Measurements from ENCODE around the gene HRH2.
"Not testable (repeated sequence)": the region's sequence is repeated elsewhere in the genome, so short reads cannot be mapped to it uniquely, and the experiment has no call there.

Gene HRH2, protein sequence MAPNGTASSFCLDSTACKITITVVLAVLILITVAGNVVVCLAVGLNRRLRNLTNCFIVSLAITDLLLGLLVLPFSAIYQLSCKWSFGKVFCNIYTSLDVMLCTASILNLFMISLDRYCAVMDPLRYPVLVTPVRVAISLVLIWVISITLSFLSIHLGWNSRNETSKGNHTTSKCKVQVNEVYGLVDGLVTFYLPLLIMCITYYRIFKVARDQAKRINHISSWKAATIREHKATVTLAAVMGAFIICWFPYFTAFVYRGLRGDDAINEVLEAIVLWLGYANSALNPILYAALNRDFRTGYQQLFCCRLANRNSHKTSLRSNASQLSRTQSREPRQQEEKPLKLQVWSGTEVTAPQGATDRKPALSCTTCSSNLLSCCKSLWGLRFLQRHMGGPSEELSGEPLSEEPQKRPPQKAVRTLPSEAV

DNA sequence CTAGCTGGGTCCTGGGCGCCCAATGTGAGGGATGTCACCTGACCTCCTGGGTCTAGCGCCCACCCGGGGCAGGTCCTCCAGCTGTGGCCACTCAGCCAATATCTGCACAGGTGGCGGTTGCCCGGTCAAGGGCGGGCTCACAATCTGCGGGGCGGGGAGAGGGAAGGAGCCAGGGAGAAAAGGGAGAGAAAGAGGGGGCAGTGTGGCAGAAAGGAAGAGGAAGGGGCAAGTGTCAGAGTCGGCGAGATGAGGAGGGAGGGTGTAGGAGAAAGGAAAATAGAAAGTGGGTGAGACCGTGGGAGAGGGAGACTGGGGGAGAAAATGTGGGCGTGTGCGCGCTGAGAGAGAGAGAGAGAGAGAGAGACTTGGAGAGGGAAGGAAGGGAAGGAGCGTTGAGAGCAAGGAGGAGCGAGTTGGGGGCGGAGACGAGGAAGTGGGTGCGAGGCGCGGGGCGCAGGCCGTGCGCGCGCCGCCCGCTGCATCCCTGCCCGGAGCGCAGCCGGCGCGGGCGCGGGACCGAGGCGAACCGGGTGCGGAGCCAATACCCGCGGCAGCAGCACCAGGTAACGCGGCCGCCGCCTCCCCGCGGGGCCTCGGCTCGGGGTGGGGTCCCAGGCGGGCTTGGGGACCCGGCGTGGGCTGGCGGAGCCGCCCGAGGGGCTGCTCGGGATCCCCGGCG is at the start of gene HRH2:
TSS of gene HRH2 (plus strand) at position 479 of the 679 bp plus-strand sequence. CDS start 25,163 bp downstream, outside the sequence.
- DNase-seq (ENCODE audit: low spot score), result no peak

DNA sequence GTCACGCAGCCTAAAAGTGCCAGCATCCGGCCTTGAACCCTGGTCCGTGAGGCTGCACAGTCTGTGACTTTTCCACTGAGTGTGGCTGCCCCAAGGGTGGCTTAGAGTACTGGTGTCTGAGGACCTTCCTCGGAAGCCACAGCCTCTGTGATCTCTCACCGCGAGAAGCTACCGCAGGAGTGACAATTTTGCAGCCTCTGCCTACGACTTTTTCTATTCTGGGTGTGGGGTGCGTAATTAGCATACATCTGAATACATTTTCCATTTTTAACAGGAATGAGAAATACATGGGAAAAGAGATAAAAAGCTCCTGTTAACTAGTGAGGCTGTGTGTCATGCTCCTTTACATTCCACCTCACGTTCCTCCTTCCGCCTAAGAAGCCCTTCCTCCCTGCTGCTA is 48.3 kb upstream of the HRH2 start:
- DNase-seq (ENCODE audit: low spot score), result no peak

DNA sequence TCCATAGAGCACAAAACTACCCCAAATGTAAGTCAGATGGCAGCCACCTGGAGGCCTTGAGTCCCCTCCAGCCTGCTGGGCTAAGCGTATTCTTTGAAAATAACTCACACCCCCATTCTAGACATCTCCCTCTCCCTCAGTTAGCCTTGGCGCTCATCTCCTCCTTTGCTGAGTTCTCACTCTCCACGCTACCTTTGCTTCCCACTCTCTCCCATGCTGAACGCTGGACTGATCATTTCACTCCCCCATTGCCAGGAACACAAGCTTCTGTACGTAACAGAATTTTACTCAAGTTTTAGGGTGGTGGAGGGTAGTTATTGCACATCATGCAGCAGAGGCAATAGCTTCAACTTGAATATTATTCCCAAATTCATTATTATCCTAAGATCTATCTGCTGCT is 47.5 kb upstream of the HRH2 start:
- no peak for DNase-seq (ENCODE audit: low spot score)

DNA sequence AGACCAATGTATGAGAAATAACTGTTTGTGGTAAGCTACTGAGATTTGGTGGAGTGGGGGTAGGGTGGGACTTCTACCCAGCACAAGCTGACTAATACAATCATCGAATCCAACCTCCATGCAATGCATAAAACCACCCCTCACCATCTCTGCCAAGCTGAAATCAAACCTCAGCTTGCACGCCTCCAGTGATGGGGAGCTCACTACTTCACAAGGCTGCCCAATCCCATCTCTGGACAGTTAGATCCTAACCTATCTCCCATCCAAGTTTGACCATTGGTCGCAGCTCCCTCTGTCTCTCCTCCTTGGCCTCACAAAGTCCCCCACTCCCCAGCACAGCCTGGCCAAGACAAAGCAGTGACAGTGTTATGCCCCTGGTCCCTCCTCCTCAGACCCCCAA is 47.0 kb upstream of the HRH2 start:
- DNase-seq (ENCODE audit: low spot score), result no peak

DNA sequence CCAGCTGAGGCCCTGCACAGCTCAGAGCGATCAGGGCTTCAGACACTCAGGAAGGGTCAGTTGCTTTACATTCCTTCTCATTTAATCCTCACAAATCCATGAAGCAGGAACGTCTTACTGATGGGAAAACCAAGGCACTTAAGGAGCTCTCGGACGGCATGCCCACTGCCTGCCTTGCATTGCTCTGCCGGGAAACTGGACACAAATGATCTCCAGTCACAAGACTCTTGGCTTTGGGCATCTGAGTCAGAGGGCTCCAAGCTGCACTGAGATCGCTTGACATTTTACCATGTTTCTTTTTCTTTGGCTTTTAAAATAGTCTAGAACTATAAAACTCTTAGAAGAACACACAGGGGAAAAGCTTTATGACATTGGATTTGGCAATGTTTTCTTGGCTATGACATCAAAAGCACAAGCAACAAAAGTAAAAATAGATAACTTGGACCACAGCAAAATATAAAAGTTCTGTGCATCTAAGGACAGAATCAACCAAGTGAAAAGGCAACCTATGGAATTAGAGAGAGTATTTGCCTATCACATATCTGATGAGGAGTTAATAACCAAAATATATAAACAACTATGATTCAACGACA is 43.6 kb upstream of the HRH2 start:
- no peak for DNase-seq (ENCODE audit: low spot score)

DNA sequence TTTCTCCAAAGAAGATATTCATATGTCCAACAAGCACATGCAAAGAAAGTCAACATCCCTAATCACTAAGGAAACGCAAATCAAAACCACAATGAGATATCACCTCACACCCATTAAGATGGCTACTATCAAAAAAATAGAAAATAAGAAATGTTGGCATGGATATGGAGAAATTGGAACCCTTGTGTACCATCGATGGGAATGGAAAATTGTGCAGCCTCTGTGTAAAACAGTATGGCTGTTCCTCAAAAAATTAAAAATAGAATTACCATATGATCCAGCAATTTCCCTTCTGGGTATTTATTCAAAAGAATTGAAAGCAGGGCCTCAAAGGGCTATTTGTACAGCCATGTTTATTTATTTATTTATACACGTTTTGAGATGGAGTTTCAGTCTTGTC is 43.0 kb upstream of the HRH2 start:
- no peak for DNase-seq (ENCODE audit: low spot score)

DNA sequence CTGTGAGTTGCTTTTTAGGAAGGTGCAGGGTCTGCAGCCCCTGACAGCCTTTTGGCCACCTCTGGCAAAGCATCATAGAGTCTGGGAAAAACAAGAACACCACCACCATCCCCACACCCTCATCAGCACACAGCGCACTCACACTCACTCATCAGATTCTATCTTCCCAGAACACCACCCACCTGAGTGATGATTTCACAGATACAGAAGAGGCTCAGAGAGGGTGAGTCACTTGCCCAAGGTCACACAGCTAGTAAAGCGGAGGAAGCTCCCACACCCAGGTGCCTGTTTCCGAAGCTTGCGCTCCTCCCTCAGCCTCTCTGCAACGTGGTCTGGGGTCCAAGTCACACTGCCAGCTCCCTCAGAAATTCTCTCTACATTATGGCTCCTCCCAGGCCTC is 41.8 kb upstream of the HRH2 start:
- no peak for DNase-seq (ENCODE audit: low spot score)

DNA sequence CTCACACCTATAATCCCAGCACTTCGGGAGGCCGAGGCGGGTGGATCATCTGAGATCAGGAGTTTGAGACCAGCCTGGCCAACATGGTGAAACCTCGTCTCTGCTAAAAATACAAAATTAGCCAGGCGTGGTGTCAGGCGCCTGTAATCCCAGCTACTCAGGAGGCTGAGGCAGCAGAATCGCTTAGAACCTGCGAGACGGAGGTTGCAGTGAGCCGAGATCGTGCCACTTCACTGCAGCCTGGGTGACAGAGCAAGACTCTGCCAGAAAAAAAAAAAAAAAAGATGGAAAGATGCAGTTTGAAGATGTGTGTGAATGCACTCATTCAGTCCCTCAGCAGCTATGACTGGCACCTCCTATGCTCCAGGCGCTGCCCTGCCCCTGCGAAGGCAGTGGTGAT is 41.3 kb upstream of the HRH2 start:
- not testable (repeated sequence) for DNase-seq (ENCODE audit: low spot score)

DNA sequence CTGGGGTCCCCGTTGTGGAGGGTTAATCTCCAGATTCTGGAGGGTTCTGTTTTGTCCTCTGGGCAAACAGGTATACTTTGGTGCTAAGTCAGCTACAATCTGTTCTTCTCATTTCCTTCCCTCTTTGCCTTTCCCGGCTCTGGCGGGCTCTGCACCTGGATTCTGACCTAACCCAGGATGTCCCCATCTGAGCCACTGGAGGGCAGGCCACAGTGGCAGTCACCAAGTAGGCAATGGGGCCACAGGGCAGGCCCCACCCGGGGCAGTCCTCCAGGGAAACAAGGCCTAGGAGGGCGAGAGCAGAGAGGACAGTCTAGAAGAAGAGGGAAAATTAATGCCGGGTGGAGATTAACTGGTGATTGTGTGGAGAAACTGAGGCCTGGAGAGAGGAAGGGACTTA is 40.4 kb upstream of the HRH2 start:
- no peak for DNase-seq (ENCODE audit: low spot score)

DNA sequence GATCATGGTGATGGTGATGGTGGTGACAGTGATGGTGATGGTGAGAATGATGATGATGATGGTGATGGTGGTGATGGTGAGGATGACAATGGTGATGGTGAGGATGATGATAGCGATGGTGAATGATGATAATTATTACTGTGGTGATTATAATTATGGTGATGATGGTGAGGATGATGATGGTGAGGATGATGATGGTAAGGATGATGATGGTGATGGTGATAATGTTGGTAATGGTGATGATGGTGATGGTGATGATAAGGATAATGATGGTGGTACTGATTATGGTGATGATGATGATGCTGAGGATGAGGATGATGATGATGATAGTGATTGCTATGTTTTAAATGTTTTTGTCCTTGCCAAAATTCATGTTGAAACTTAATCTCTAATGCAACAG is 37.3 kb upstream of the HRH2 start:
- no peak for DNase-seq (ENCODE audit: low spot score)

DNA sequence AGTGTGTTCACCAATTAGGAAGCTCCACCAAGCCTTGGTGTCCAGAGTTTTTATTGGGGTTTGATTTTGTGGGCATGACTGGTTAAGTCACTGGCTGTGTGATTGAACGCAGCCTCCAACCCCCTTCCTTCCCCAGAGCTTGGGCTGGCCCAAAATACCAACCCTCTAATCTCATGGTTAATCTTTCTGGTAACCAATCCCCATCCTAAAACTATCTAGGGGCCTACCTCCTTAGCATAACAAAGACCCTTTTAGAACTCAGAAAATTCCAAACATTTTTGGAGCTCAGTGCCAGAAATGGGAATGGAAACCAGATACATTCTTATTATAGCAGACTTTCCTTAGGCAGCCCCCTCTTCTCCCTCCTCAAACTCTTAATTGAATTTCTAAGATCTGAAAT is 35.9 kb upstream of the HRH2 start:
- DNase-seq (ENCODE audit: low spot score), result no peak

DNA sequence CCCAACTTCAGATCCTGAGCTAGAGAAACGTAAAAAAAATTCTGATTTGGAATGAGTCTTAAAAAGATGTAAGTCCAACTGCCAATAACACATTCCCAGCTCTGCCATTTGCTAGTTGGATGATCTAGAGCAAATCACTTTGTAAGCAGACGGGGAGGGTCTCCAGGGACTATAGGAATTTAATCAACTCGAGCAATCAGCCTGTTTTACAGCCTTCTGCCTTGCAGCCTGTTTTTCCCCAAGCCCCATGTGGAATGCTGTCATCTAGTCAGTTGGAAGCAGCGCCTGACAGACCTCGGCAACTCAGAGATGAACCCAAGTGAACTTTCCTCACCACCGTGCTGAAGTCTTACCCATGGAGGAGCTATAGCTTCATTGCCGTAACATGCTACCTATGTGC is 34.8 kb upstream of the HRH2 start:
- no peak for DNase-seq (ENCODE audit: low spot score)

DNA sequence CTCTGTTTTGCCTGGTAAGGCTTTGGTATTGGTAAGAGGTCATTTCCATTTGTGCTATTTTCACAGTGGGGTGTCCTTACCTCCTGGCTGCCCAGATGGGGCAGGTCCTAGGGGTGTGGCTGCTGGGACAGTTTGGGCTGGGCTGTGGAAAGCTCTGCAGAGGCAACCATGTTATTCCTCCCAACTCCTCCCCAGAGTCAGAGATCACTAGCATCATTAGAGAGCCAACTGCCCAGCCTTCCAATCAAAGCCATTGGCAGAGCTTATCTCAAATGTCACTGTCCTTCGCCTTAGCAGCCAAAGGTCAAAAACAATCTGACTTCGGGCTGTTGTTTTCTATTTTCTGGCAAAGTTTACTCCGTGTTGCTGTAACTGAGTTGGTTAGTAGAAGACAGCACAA is 33.6 kb upstream of the HRH2 start:
- no peak for DNase-seq (ENCODE audit: low spot score)

DNA sequence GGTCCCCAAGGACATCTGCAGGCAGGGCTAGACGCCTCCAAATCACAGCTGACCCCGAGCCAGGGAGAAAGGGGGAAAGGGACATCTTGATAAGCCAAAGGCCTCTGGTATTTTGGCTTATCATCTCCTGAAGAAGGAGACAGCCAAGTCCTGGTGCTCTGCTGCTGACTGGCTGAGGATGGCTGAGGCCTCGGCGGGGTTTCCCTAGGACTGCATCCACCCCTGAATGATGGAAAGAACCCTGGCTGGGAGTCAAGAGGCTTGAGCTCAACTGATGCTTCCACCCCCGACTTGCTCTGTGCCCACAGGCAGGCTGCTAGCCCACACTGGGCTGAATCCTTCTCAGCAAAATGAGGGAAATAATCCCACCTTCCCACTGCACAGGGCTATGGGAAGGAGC is 30.9 kb upstream of the HRH2 start:
- no peak for DNase-seq (ENCODE audit: low spot score)

DNA sequence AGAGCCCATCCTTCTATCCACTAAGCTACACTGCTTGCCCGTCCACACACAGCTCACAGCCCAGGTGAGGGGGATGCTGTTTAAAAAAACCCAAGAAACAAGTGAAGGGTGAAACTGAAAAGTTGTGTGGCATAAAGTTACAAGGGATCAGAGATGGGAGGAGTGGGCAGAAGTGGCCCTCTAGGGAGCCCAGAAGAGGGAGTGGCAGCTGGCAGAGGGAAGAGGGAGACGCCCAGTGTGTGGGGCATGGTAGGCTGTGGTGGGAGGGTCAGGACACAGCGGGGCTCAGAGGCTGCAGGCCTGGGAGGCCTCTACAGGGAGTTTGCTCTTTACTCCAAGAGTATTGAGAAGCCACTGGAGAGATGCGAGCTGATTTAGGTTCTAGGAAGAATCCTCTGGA is 30.1 kb upstream of the HRH2 start:
- no peak for DNase-seq (ENCODE audit: low spot score)

DNA sequence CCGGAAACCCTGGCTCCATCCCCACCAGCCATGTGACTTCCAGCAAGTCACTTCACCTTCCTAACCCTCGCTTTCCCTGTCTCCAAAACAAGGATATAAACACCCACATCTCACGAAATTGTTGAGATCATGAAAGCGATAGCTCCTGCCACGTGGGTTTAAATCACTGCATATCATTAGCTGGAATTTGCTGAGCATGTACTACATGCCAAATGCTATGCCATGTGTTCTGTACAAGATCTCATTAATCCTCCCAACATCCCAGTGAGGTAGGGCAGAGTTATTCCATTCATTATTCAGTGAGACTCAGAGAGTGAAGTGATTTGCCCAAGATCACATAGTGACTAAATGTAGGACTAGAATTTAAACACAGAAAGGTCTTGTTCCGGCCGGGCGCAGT is 29.2 kb upstream of the HRH2 start:
- DNase-seq (ENCODE audit: low spot score), result no peak

DNA sequence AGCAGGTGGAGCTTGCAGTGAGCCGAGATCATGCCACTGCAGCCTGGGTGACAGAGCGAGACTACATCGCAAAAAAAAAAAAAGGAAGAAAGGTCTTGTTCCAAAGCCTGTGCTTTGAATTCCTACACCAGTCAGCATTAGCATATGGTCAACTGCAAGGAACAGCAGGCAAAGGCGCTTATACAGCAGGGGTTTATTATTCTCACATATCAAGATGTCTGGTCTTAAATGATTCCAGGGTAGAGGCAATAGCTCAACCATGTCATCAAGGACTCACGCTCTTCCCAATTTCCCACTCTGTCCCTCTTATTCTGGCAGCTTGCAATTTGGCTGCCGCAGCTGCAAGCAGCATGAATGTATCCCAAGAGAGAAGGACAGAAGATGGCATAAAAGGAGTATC is 28.6 kb upstream of the HRH2 start:
- DNase-seq (ENCODE audit: low spot score), result no peak

DNA sequence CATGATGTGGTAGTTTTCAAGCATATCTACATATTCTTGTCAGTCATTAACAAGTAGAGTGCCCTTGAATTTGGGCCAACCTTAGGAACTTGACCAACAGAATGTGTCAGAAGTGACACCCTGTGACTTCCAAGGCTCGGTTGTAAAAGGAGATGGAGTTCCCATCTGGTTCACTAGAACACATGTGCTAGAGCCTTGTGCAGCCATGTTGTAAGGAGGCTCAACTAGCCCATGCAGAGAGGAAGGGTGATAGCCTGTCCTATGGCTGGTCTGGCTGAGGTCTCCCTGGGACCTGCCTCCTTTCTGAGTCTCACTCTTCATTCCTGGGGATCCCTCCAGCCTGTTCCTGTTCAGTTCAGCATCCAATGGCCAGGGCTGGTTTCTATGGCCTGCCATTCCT is 28.1 kb upstream of the HRH2 start:
- DNase-seq (ENCODE audit: low spot score), result no peak

DNA sequence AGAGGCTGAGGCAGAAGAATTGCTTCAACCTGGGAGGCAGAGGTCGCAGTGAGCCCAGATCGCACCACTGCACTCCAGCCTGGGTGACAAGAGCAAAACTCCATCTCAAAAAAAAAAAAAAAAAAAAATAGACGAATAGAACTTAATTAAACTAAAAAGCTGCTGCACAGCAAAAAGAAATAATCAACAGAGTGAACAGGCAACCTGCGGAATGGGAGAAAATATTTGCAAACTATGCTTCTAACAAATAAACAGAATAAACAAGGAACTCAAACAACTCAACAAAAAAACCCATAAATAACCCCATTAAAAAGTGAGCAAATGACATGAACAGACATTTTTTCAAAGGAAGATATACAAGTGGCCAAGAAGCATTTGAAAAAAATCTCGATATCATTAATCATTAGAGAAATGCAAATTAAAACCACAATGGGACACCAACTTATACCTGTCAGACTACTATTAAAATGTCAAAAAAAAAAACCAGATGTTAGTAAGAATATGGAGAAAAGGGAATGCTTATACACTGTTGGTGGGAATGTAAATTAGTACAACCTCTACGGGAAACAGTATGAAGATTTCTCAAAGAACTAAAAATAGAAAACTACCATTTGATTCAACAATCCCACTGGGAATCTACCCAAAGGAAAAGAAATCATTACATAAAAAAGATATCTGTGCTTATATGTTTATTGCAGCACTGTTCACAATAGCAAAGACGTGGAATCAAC is 21.9 kb upstream of the HRH2 start:
- no peak for DNase-seq (ENCODE audit: low spot score)

DNA sequence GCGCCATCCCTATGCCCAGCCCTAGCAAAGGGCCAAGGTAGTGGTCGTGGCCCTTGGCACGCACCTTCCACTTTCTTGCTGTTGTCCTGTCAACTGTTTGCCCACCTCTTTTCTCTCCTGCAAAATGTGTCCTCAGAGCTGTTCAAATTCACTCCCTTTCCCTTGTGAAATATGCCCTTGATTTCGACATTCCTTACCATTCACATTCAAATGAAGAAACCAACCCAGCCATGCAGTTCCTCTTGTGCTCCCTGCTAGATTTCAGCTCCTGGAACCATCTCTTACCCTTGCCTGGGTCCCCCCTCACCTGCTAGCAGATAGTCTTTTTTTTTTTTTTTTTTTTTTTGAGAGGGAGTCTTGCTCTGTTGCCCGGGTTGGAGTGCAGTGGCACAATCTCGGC is 19.6 kb upstream of the HRH2 start:
- DNase-seq (ENCODE audit: low spot score), result no peak

DNA sequence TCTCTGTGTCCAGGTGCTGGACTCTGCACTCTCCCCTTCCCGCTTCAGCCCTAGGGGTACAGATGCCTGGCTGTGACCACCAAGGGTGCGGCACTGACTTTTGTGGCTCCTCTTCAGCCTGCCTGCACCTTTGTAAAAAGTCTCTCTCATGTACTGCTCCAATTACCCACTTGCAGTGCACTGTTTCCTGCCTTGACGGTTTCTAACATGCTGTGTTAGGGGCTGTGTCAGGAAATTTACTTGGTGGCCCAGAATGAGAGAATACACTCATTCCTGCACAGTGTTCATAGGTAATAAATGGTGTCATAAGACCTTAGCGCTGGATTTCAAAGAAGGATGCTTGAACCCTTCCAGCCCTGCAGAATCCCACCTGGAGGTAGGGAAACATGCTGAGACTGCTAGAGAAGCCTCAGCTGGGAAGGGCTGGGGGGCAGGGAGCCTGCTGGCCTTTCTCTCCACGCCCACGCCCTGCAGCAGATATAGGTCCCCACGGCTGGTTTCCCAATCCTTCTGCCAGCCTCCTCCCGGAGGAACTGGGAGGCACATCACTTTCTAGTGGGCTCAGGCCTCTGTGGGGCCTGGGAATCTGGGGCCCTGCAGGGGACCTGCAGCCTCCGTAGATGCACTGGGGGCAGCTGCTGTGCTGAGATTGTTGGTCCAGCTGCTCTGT is 17.6 kb upstream of the HRH2 start:
- DNase-seq (ENCODE audit: low spot score), result no peak

DNA sequence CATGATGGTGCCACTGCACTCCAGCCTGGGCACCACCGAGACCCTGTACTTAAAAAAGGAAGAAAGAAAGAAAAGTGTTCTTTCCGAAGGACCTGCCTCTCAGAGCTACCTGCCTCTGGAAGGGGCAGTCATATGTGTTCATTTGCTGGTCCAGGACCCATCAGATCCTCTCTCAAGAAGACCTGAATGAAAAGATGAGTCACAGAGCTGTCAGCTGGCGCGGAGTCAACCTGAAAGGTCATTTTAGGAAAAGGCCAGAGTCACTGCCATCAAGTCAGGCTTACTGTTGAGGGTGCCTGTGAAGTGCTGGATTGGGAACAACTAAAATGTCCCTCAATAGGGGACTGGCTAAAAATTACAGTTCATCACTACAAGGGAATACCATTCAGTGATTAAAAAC is 14.9 kb upstream of the HRH2 start:
- DNase-seq (ENCODE audit: low spot score), result no peak
